ENCODE results near the gene NPAS3.
A peak's percentile ranks its signal among the peaks of the same experiment; 100 is the strongest.

Gene NPAS3

GRCh38 chr14:33691907-33692306, 753.2 kb downstream of the NPAS3 start:
- no peak for DNase-seq

GRCh38 chr14:33692762-33693161, 754.1 kb downstream of the NPAS3 start:
- DNase-seq, result no peak

- DNase-seq, result no peak
Observed at GRCh38 chr14:33693237-33693636, 754.6 kb downstream of the NPAS3 start.

GRCh38 chr14:33696165-33696564, 757.5 kb downstream of the NPAS3 start:
- DNase-seq, result no peak

- no peak for DNase-seq
Observed at GRCh38 chr14:33699300-33699983, 760.8 kb downstream of the NPAS3 start.

- DNase-seq, result no peak
Observed at GRCh38 chr14:33700052-33700451, 761.4 kb downstream of the NPAS3 start.

- DNase-seq, result no peak
Observed at GRCh38 chr14:33702293-33702692, 763.6 kb downstream of the NPAS3 start.

GRCh38 chr14:33704481-33704880, 765.8 kb downstream of the NPAS3 start:
- peak; percentile 89 for DNase-seq

GRCh38 chr14:33705490-33705889, 766.8 kb downstream of the NPAS3 start:
- no peak for DNase-seq

- DNase-seq, result no peak
Observed at GRCh38 chr14:33707716-33708115, 769.0 kb downstream of the NPAS3 start.

- DNase-seq, result no peak
Observed at GRCh38 chr14:33709283-33709682, 770.6 kb downstream of the NPAS3 start.

GRCh38 chr14:33709711-33710110, 771.0 kb downstream of the NPAS3 start:
- DNase-seq, result peak; percentile 24

- no peak for DNase-seq
Observed at GRCh38 chr14:33710273-33710672, 771.6 kb downstream of the NPAS3 start.

- DNase-seq, result no peak
Observed at GRCh38 chr14:33711194-33711593, 772.5 kb downstream of the NPAS3 start.

GRCh38 chr14:33711811-33712216, 773.1 kb downstream of the NPAS3 start:
- DNase-seq, result no peak

- no peak for DNase-seq
Observed at GRCh38 chr14:33714527-33715226, 776.0 kb downstream of the NPAS3 start.

- no peak for DNase-seq
Observed at GRCh38 chr14:33715227-33715528, 776.5 kb downstream of the NPAS3 start.

GRCh38 chr14:33716921-33717320, 778.2 kb downstream of the NPAS3 start:
- DNase-seq, result no peak

- no peak for DNase-seq
Observed at GRCh38 chr14:33717866-33718265, 779.2 kb downstream of the NPAS3 start.

- DNase-seq, result no peak
Observed at GRCh38 chr14:33720284-33720787, 781.7 kb downstream of the NPAS3 start.

GRCh38 chr14:33726685-33727084, 788.0 kb downstream of the NPAS3 start:
- no peak for DNase-seq

- DNase-seq, result no peak
Observed at GRCh38 chr14:33727606-33728005, 788.9 kb downstream of the NPAS3 start.

- no peak for DNase-seq
Observed at GRCh38 chr14:33728010-33728498, 789.4 kb downstream of the NPAS3 start.

GRCh38 chr14:33730156-33730555, 791.5 kb downstream of the NPAS3 start:
- DNase-seq, result no peak

- no peak for DNase-seq
Observed at GRCh38 chr14:33732175-33732574, 793.5 kb downstream of the NPAS3 start.
